ENCODE results near the gene CTNNA3.

DNA sequence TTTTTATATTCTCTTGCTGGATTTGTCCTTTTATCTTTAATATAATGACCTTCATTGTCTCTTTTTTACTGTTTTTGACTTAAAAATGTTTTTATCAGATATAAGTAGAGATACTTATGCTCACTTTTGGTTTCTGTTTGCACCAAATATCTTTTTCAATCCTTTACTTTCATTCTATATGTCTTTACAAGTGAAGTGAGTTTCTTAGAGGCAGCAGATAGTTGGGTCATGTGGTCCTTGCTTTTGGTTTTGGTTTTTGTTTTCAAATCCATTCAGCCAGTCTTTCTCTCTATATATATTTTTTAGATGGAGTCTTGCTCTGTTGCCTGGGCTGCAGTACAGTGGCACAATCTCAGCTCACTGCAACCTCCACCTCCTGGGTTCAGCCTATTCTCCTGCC, 1702.5 kb downstream of the CTNNA3 start:
- TF ChIP-seq, protein P1, sequence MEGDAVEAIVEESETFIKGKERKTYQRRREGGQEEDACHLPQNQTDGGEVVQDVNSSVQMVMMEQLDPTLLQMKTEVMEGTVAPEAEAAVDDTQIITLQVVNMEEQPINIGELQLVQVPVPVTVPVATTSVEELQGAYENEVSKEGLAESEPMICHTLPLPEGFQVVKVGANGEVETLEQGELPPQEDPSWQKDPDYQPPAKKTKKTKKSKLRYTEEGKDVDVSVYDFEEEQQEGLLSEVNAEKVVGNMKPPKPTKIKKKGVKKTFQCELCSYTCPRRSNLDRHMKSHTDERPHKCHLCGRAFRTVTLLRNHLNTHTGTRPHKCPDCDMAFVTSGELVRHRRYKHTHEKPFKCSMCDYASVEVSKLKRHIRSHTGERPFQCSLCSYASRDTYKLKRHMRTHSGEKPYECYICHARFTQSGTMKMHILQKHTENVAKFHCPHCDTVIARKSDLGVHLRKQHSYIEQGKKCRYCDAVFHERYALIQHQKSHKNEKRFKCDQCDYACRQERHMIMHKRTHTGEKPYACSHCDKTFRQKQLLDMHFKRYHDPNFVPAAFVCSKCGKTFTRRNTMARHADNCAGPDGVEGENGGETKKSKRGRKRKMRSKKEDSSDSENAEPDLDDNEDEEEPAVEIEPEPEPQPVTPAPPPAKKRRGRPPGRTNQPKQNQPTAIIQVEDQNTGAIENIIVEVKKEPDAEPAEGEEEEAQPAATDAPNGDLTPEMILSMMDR (conservative IDR thresholded peaks at IDR 0.05; ENCODE audit: low read length), result no peak
- TF ChIP-seq EZH2phosphoT487 (IDR thresholded peaks at IDR 0.05; ENCODE audit: borderline replicate concordance), result no peak
